OCI-LY1 (cell line): ENCODE results near the gene PJVK.

ENCODE experiments used
- H2AFZ ChIP-seq: fragments of 200-600 bp; sonication (generic), shearing (Covaris generic); 2 replicates; pipeline ENCODE4 v1.6.0; 2014; ENCODE audit warnings: antibody characterized with exemption, mild to moderate bottlenecking, low read length
- H3F3A ChIP-seq: fragments of 200-600 bp; sonication (generic), shearing (Covaris generic); 2 replicates; pipeline ENCODE4 v1.6.0; 2014; ENCODE audit warnings: mild to moderate bottlenecking, antibody characterized with exemption, low read length, moderate library complexity; ENCODE audit not compliant: insufficient read depth
- H3K27ac ChIP-seq: fragments of 200-600 bp; sonication (generic); 2 replicates; pipeline ENCODE4 v1.5.1; 2014; ENCODE audit warnings: low read length, mixed run types, mild to moderate bottlenecking, low read depth; ENCODE audit not compliant: poor library complexity, severe bottlenecking
- H3K27me3 ChIP-seq: fragments of 200-600 bp; sonication (generic); 2 replicates; pipeline ENCODE4 v1.6.0; 2014; ENCODE audit warnings: antibody characterized with exemption, mild to moderate bottlenecking, low read length, moderate library complexity; ENCODE audit not compliant: insufficient read depth
- H3K36me3 ChIP-seq: fragments of 200-600 bp; sonication (generic); 2 replicates; pipeline ENCODE4 v1.6.1; 2014; ENCODE audit warnings: mild to moderate bottlenecking, antibody characterized with exemption, low read length, moderate library complexity, mixed read lengths; ENCODE audit not compliant: insufficient read depth
- H3K4me1 ChIP-seq: fragments of 200-600 bp; sonication (generic); 2 replicates; pipeline ENCODE4 v1.5.1; 2014; ENCODE audit warnings: mild to moderate bottlenecking, low read length, moderate library complexity; ENCODE audit not compliant: insufficient read depth, severe bottlenecking
- H3K4me2 ChIP-seq: fragments of 200-600 bp; sonication (generic), shearing (Covaris generic); 2 replicates; pipeline ENCODE4 v1.6.1; 2014; ENCODE audit warnings: low read length
- H3K4me3 ChIP-seq: fragments of 200-600 bp; sonication (generic); 2 replicates; pipeline ENCODE4 v1.5.1; 2014; ENCODE audit warnings: low read length, low read depth, mild to moderate bottlenecking, mixed read lengths; ENCODE audit not compliant: poor library complexity, severe bottlenecking
- H3K79me2 ChIP-seq: fragments of 200-600 bp; shearing (Covaris generic); 2 replicates; pipeline ENCODE4 v1.6.1; 2016; ENCODE audit warnings: mixed run types, low read length, mixed read lengths; ENCODE audit not compliant: insufficient read depth
- H3K9ac ChIP-seq: fragments of 200-600 bp; sonication (generic), shearing (Covaris generic); 2 replicates; pipeline ENCODE4 v1.6.1; 2014; ENCODE audit warnings: mild to moderate bottlenecking, low read length, mixed read lengths
- H3K9me2 ChIP-seq: fragments of 200-600 bp; sonication (generic), shearing (Covaris generic); 2 replicates; pipeline ENCODE4 v1.6.1; 2014; ENCODE audit warnings: low read depth, mild to moderate bottlenecking, low read length, mixed read lengths
- H3K9me3 ChIP-seq: fragments of 200-600 bp; shearing (Covaris generic); 2 replicates; pipeline ENCODE4 v1.6.1; 2014; ENCODE audit warnings: low read length, mixed read lengths
- H4K20me1 ChIP-seq: fragments of 200-600 bp; sonication (generic), shearing (Covaris generic); 2 replicates; pipeline ENCODE4 v1.6.0; 2016; ENCODE audit warnings: mild to moderate bottlenecking, low read length; ENCODE audit not compliant: insufficient read depth
- EZH2 ChIP-seq: fragments of 200-600 bp; sonication (generic), shearing (Covaris generic); IDR thresholded peaks from 2 replicates; pipeline ENCODE4 v1.8.0; 2017; ENCODE audit warnings: borderline replicate concordance, mixed run types, mild to moderate bottlenecking, antibody characterized with exemption, low read length, moderate library complexity, mixed read lengths
- TF ChIP-seq, protein P1 (sequence below): fragments of 200-600 bp; sonication (generic), shearing (Covaris generic); IDR thresholded peaks from 2 replicates; pipeline ENCODE4 v1.5.1; 2017; ENCODE audit warnings: mild to moderate bottlenecking, antibody characterized with exemption, low read length, moderate library complexity, mixed read lengths

PJVK gene

DNA sequence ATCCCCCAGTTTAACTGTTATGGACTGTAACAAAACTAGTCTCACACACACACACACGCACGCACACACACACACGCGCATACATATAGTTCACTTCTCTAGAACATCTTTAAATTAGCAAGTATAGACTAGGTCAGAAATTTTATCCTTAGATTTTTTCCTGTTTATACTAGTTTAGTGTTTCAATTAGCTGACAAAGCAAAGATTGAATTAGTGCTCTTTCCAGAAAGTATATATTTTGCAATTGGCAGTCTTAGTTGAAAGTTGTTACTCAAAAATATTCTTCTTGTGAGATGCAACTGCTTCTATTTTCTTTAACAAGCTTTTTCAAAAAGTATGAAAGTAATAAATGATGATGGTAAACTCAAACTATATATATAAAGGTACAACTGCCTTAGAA lies 51.6 kb downstream of the PJVK start:
- Histone ChIP-seq H3F3A (no peaks in the 10 kb centered on the region), H3K4me1 (peaks cover 6% of the 10 kb centered on the region), H2AFZ (no peak overlapping the region), H3K9me2 (no peaks in the 10 kb centered on the region), H3K4me3 (no peak overlapping the region), H3K27ac (no peak overlapping the region), H3K4me2 (no peak overlapping the region), H3K9me3 (no peaks in the 10 kb centered on the region), H3K9ac (no peak overlapping the region), H3K27me3 (no peaks in the 10 kb centered on the region), H3K79me2 (no peaks in the 10 kb centered on the region), H3K36me3 (peaks cover 71% of the 10 kb centered on the region), H4K20me1 (no peaks in the 10 kb centered on the region)
- TF ChIP-seq EZH2, result no peak
- TF ChIP-seq, protein P1, sequence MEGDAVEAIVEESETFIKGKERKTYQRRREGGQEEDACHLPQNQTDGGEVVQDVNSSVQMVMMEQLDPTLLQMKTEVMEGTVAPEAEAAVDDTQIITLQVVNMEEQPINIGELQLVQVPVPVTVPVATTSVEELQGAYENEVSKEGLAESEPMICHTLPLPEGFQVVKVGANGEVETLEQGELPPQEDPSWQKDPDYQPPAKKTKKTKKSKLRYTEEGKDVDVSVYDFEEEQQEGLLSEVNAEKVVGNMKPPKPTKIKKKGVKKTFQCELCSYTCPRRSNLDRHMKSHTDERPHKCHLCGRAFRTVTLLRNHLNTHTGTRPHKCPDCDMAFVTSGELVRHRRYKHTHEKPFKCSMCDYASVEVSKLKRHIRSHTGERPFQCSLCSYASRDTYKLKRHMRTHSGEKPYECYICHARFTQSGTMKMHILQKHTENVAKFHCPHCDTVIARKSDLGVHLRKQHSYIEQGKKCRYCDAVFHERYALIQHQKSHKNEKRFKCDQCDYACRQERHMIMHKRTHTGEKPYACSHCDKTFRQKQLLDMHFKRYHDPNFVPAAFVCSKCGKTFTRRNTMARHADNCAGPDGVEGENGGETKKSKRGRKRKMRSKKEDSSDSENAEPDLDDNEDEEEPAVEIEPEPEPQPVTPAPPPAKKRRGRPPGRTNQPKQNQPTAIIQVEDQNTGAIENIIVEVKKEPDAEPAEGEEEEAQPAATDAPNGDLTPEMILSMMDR, result no peak

DNA sequence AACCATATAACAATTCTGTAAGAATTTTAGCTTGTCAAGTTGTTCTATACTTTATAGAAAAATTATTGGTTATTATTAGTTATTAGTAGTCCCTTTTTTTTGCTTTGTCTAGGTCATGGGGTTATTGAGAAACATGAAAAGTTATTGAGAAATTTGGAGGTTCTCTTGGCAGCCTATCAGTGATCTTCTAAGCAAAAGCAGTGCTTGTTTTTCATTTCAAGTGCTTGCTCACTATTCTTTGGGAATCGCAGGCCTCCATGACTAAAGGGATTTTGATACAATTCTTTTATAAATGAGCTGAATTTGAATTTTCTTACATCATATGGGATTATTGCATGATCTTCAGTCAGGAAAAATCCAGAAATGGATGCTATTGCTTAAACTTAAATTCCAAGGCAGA lies 54.9 kb downstream of the PJVK start:
- H3K27me3 ChIP-seq, result no peaks in the 10 kb centered on the region
- H4K20me1 ChIP-seq, result no peaks in the 10 kb centered on the region
- peaks cover 53% of the 10 kb centered on the region for H3K36me3 ChIP-seq
- TF ChIP-seq, protein P1, result no peak
- TF ChIP-seq EZH2, result no peak
- H3K79me2 ChIP-seq, result no peaks in the 10 kb centered on the region
- H3K4me3 ChIP-seq, result no peak overlapping the region
- H3K9me3 ChIP-seq, result no peaks in the 10 kb centered on the region
- no peaks in the 10 kb centered on the region for H3K9me2 ChIP-seq
- H3K27ac ChIP-seq, result no peak overlapping the region
- no peaks in the 10 kb centered on the region for H3F3A ChIP-seq
- no peak overlapping the region for H3K9ac ChIP-seq
- no peak overlapping the region for H3K4me2 ChIP-seq
- H2AFZ ChIP-seq, result no peak overlapping the region
- H3K4me1 ChIP-seq, result no peaks in the 10 kb centered on the region

DNA sequence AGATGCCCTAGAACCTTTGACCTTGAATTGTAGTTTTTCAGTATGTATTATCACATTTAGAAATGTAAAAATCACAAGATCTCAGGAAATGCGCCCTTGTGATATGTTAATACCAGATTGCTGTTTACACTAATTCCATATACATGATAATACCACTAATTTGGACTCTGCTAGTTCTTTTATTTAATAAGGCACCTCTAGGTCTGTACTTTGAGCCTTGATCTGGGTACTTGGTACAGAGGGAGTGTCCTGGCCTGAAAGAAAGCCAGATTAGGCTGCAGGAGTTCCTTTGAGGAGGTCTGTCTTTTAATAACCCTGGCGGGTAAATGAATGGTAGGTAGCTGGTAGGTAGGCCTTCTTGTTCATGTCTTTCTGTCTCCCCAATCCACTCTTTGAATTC lies 55.3 kb downstream of the PJVK start:
- TF ChIP-seq, protein P1, result no peak
- TF ChIP-seq EZH2, result no peak
- Histone ChIP-seq H3K9me3 (no peaks in the 10 kb centered on the region), H3K9ac (no peak overlapping the region), H3K27ac (no peak overlapping the region), H3K36me3 (peaks cover 51% of the 10 kb centered on the region), H3K4me1 (no peaks in the 10 kb centered on the region), H3K9me2 (no peaks in the 10 kb centered on the region), H3K4me2 (no peak overlapping the region), H3F3A (no peaks in the 10 kb centered on the region), H2AFZ (no peak overlapping the region), H3K4me3 (no peak overlapping the region), H3K27me3 (no peaks in the 10 kb centered on the region), H4K20me1 (no peaks in the 10 kb centered on the region), H3K79me2 (no peaks in the 10 kb centered on the region)
